WTC11 (cell line): ENCODE data around the gene SMARCA2. TPM values are rescaled to one million over a fixed set of nuclear protein-coding genes. Genes with fewer than 3 reads are reported as not detected.

Experiments
- ATAC-seq: fragments of 200-7000 bp; cut with Tn5 transposase; 2 replicates; pipeline ENCODE4 v1.10.0; 2021; ENCODE audit warnings: mild to moderate bottlenecking, moderate library complexity
- CTCF ChIA-PET: fragments of 300-600 bp; sonication (Branson Sonifier 250); formaldehyde crosslinking; loops from one replicate; lab custom pipeline; 2021; ENCODE audit warnings: antibody characterized with exemption; lab: Charles Lee
- POLR2A ChIA-PET: fragments of 350-600 bp; sonication (Branson Sonifier 250); formaldehyde crosslinking; loops from one replicate; lab custom pipeline; 2021; ENCODE audit warnings: antibody characterized with exemption; lab: Charles Lee
- DNase-seq: peaks from one replicate; pipeline ENCODE4 v3.0.0; 2021; ENCODE audit warnings: low spot score
- H3K27ac Mint-ChIP-seq: 2 replicates; pipeline ENCODE4 v1.8.0; 2021; ENCODE audit warnings: mixed read lengths
- H3K27me3 Mint-ChIP-seq: 2 replicates; pipeline ENCODE4 v1.8.0; 2021; ENCODE audit warnings: low read depth, mild to moderate bottlenecking, moderate library complexity, mixed read lengths
- H3K36me3 Mint-ChIP-seq: 2 replicates; pipeline ENCODE4 v1.8.0; 2021; ENCODE audit warnings: mixed read lengths
- H3K4me1 Mint-ChIP-seq: 2 replicates; pipeline ENCODE4 v1.8.0; 2022; ENCODE audit warnings: mixed read lengths
- H3K4me3 Mint-ChIP-seq: 2 replicates; pipeline ENCODE4 v1.8.0; 2021; ENCODE audit warnings: mild to moderate bottlenecking, moderate library complexity, mixed read lengths
- H3K9me3 Mint-ChIP-seq: 2 replicates; pipeline ENCODE4 v1.8.0; 2021; ENCODE audit warnings: mixed read lengths
- CBFB ChIP-seq: sonication (generic); formaldehyde crosslinking; IDR thresholded peaks from 2 replicates; pipeline ENCODE4 v1.8.1; 2022; ENCODE audit warnings: mild to moderate bottlenecking, low read depth, missing genetic modification reagents
- CREM ChIP-seq: sonication (generic); formaldehyde crosslinking; IDR thresholded peaks from 2 replicates; pipeline ENCODE4 v1.8.1; 2022; ENCODE audit warnings: mild to moderate bottlenecking, missing genetic modification reagents, moderate library complexity
- ELF4 ChIP-seq: sonication (generic); formaldehyde crosslinking; IDR thresholded peaks from 2 replicates; pipeline ENCODE4 v1.8.1; 2022; ENCODE audit warnings: low read depth, mild to moderate bottlenecking, moderate library complexity, missing genetic modification reagents
- FOXP1 ChIP-seq: sonication (generic); formaldehyde crosslinking; IDR thresholded peaks from 2 replicates; pipeline ENCODE4 v1.8.0; 2022; ENCODE audit warnings: missing genetic modification reagents, mild to moderate bottlenecking, moderate library complexity, borderline replicate concordance
- MYBL2 ChIP-seq: sonication (generic); formaldehyde crosslinking; IDR thresholded peaks from 2 replicates; pipeline ENCODE4 v1.8.1; 2023; ENCODE audit warnings: mild to moderate bottlenecking, moderate library complexity, missing genetic modification reagents
- TEAD1 ChIP-seq: sonication (generic); formaldehyde crosslinking; IDR thresholded peaks from 2 replicates; pipeline ENCODE4 v1.8.0; 2022; ENCODE audit warnings: mild to moderate bottlenecking, missing genetic modification reagents
- TP53 ChIP-seq: sonication (generic); formaldehyde crosslinking; IDR thresholded peaks from 2 replicates; pipeline ENCODE4 v1.8.1; 2023; ENCODE audit warnings: mild to moderate bottlenecking, missing genetic modification reagents
- ZNF121 ChIP-seq: sonication (generic); formaldehyde crosslinking; IDR thresholded peaks from 2 replicates; pipeline ENCODE4 v1.8.0; 2023; ENCODE audit warnings: missing genetic modification reagents
- ZNF138 ChIP-seq: sonication (generic); formaldehyde crosslinking; conservative IDR thresholded peaks from 2 replicates; pipeline ENCODE4 v1.8.1; 2022; ENCODE audit warnings: mild to moderate bottlenecking, moderate library complexity, missing genetic modification reagents
- ZNF263 ChIP-seq: sonication (generic); formaldehyde crosslinking; IDR thresholded peaks from 2 replicates; pipeline ENCODE4 v1.8.1; 2022; ENCODE audit warnings: low read depth, mild to moderate bottlenecking, moderate library complexity, missing genetic modification reagents
- ZNF423 ChIP-seq: fragments of 250-450 bp; sonication (Bioruptor Pico); IDR thresholded peaks from 2 replicates; pipeline ENCODE4 v2.1.2; 2022; ENCODE audit warnings: mild to moderate bottlenecking, moderate library complexity
- total RNA-seq: library from RNA; stranded (reverse); gene quantifications from 3 replicates; pipeline ENCODE4 v1.2.3, GENCODE V29; 2021
- TF ChIP-seq, protein P1 (sequence below): sonication (generic); formaldehyde crosslinking; IDR thresholded peaks from 2 replicates; pipeline ENCODE4 v1.8.1; 2023; ENCODE audit warnings: mild to moderate bottlenecking, missing genetic modification reagents
- TF ChIP-seq, protein P2 (sequence below): sonication (generic); formaldehyde crosslinking; IDR thresholded peaks from 2 replicates; pipeline ENCODE4 v1.8.0; 2022; ENCODE audit warnings: mild to moderate bottlenecking, missing genetic modification reagents
- TF ChIP-seq, protein P3 (sequence below): sonication (generic); formaldehyde crosslinking; conservative IDR thresholded peaks from 2 replicates; pipeline ENCODE4 v1.8.1; 2023; ENCODE audit warnings: mild to moderate bottlenecking, low read depth, missing genetic modification reagents, moderate library complexity
- TF ChIP-seq, protein P4 (sequence below): sonication (generic); formaldehyde crosslinking; IDR thresholded peaks from 2 replicates; pipeline ENCODE4 v1.8.1; 2023; ENCODE audit warnings: mild to moderate bottlenecking, missing genetic modification reagents, moderate library complexity
- TF ChIP-seq, protein P5 (sequence below): sonication (generic); formaldehyde crosslinking; IDR thresholded peaks from 2 replicates; pipeline ENCODE4 v1.8.1; 2022; ENCODE audit warnings: mild to moderate bottlenecking, missing genetic modification reagents, moderate library complexity, borderline replicate concordance
- TF ChIP-seq, protein P6 (sequence below): sonication (generic); formaldehyde crosslinking; IDR thresholded peaks from 2 replicates; pipeline ENCODE4 v1.8.1; 2023; ENCODE audit warnings: mild to moderate bottlenecking, missing genetic modification reagents
- TF ChIP-seq, protein P7 (sequence below): sonication (generic); formaldehyde crosslinking; IDR thresholded peaks from 2 replicates; pipeline ENCODE4 v1.8.1; 2023; ENCODE audit warnings: mild to moderate bottlenecking, missing genetic modification reagents, moderate library complexity

SMARCA2 gene
- total RNA-seq, 1 experiment from 2014 or later = 20.3 TPM

DNA sequence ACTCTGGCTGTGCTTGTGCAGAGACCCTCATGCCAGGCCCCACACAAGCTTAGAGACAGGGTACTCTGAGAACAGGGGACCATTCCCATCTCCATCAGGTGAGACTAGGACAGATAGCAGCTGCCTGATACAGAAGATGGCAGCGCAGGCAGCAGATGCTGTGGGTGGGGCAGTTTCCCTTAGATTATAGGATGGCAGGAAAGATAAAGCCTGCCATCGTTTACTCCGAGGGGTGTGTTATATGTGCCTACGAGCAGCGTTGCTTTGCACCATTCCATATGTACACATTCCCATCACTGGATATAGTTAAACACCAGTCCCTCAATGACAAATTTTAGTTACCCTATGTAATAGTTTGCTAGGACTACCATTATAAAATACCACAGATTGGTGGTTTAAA is 135.2 kb downstream of the SMARCA2 start:
- peaks cover 22% of the 10 kb centered on the region for H3K9me3 Mint-ChIP-seq
- no peaks in the 10 kb centered on the region for H3K27me3 Mint-ChIP-seq
- ATAC-seq = no peak
- ChIA-PET POLR2A (no interaction called here), CTCF (no interaction called here)
- H3K4me1 Mint-ChIP-seq = peaks cover 8% of the 10 kb centered on the region
- no peak for DNase-seq
- H3K36me3 Mint-ChIP-seq = peaks cover 7% of the 10 kb centered on the region
- no peak overlapping the region for H3K27ac Mint-ChIP-seq
- TF ChIP-seq, protein P1, sequence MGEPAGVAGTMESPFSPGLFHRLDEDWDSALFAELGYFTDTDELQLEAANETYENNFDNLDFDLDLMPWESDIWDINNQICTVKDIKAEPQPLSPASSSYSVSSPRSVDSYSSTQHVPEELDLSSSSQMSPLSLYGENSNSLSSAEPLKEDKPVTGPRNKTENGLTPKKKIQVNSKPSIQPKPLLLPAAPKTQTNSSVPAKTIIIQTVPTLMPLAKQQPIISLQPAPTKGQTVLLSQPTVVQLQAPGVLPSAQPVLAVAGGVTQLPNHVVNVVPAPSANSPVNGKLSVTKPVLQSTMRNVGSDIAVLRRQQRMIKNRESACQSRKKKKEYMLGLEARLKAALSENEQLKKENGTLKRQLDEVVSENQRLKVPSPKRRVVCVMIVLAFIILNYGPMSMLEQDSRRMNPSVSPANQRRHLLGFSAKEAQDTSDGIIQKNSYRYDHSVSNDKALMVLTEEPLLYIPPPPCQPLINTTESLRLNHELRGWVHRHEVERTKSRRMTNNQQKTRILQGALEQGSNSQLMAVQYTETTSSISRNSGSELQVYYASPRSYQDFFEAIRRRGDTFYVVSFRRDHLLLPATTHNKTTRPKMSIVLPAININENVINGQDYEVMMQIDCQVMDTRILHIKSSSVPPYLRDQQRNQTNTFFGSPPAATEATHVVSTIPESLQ (CRISPR knock-in tag) = no peak
- TF ChIP-seq, protein P2, sequence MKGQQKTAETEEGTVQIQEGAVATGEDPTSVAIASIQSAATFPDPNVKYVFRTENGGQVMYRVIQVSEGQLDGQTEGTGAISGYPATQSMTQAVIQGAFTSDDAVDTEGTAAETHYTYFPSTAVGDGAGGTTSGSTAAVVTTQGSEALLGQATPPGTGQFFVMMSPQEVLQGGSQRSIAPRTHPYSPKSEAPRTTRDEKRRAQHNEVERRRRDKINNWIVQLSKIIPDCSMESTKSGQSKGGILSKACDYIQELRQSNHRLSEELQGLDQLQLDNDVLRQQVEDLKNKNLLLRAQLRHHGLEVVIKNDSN (CRISPR knock-in tag) = no peak
- TF ChIP-seq, protein P3, sequence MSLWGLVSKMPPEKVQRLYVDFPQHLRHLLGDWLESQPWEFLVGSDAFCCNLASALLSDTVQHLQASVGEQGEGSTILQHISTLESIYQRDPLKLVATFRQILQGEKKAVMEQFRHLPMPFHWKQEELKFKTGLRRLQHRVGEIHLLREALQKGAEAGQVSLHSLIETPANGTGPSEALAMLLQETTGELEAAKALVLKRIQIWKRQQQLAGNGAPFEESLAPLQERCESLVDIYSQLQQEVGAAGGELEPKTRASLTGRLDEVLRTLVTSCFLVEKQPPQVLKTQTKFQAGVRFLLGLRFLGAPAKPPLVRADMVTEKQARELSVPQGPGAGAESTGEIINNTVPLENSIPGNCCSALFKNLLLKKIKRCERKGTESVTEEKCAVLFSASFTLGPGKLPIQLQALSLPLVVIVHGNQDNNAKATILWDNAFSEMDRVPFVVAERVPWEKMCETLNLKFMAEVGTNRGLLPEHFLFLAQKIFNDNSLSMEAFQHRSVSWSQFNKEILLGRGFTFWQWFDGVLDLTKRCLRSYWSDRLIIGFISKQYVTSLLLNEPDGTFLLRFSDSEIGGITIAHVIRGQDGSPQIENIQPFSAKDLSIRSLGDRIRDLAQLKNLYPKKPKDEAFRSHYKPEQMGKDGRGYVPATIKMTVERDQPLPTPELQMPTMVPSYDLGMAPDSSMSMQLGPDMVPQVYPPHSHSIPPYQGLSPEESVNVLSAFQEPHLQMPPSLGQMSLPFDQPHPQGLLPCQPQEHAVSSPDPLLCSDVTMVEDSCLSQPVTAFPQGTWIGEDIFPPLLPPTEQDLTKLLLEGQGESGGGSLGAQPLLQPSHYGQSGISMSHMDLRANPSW (CRISPR knock-in tag) = no peak
- TF ChIP-seq, protein P4, sequence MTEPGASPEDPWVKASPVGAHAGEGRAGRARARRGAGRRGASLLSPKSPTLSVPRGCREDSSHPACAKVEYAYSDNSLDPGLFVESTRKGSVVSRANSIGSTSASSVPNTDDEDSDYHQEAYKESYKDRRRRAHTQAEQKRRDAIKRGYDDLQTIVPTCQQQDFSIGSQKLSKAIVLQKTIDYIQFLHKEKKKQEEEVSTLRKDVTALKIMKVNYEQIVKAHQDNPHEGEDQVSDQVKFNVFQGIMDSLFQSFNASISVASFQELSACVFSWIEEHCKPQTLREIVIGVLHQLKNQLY (CRISPR knock-in tag) = no peak
- TF ChIP-seq ELF4 (CRISPR knock-in tag) = no peak
- TF ChIP-seq CREM (CRISPR knock-in tag) = no peak
- TF ChIP-seq ZNF121 (CRISPR knock-in tag) = no peak
- TF ChIP-seq MYBL2 (CRISPR knock-in tag) = no peak
- TF ChIP-seq, protein P5, sequence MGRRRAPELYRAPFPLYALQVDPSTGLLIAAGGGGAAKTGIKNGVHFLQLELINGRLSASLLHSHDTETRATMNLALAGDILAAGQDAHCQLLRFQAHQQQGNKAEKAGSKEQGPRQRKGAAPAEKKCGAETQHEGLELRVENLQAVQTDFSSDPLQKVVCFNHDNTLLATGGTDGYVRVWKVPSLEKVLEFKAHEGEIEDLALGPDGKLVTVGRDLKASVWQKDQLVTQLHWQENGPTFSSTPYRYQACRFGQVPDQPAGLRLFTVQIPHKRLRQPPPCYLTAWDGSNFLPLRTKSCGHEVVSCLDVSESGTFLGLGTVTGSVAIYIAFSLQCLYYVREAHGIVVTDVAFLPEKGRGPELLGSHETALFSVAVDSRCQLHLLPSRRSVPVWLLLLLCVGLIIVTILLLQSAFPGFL (CRISPR knock-in tag) = no peak
- TF ChIP-seq ZNF423 (CRISPR knock-in tag) = no peak
- TF ChIP-seq ZNF263 (CRISPR knock-in tag) = no peak
- no peak for TF ChIP-seq FOXP1
- TF ChIP-seq, protein P6, sequence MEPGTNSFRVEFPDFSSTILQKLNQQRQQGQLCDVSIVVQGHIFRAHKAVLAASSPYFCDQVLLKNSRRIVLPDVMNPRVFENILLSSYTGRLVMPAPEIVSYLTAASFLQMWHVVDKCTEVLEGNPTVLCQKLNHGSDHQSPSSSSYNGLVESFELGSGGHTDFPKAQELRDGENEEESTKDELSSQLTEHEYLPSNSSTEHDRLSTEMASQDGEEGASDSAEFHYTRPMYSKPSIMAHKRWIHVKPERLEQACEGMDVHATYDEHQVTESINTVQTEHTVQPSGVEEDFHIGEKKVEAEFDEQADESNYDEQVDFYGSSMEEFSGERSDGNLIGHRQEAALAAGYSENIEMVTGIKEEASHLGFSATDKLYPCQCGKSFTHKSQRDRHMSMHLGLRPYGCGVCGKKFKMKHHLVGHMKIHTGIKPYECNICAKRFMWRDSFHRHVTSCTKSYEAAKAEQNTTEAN = no peak
- no peak for TF ChIP-seq TEAD1 (CRISPR knock-in tag)
- TF ChIP-seq, protein P7, sequence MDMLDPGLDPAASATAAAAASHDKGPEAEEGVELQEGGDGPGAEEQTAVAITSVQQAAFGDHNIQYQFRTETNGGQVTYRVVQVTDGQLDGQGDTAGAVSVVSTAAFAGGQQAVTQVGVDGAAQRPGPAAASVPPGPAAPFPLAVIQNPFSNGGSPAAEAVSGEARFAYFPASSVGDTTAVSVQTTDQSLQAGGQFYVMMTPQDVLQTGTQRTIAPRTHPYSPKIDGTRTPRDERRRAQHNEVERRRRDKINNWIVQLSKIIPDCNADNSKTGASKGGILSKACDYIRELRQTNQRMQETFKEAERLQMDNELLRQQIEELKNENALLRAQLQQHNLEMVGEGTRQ = no peak
- TF ChIP-seq CBFB (CRISPR knock-in tag) = no peak
- no peak for TF ChIP-seq TP53
- no peak for TF ChIP-seq ZNF138 (CRISPR knock-in tag)
- H3K4me3 Mint-ChIP-seq = no peak overlapping the region
